HCEC 1CT (cell line): Measurements from ENCODE around the gene ENDOD1.
A peak's percentile ranks its signal among the peaks of the same experiment; 100 is the strongest.
"Not testable (repeated sequence)": the region's sequence is repeated elsewhere in the genome, so short reads cannot be mapped to it uniquely, and the experiment has no call there.

Source experiments
- DNase-seq: peaks from one replicate; pipeline ENCODE4 v3.0.0-alpha.2; 2017

Gene ENDOD1

GRCh38 chr11:95104121-95104830 is 14.6 kb downstream of the ENDOD1 start:
- DNase-seq: no peak

GRCh38 chr11:95104856-95105255 is 15.2 kb downstream of the ENDOD1 start:
- DNase-seq: no peak

- DNase-seq: no peak
Measured at GRCh38 chr11:95108159-95108611, 18.5 kb downstream of the ENDOD1 start.

- no peak for DNase-seq
Measured at GRCh38 chr11:95108671-95109551, 19.3 kb downstream of the ENDOD1 start.

- not testable (repeated sequence) for DNase-seq
Measured at GRCh38 chr11:95111471-95111870, 21.8 kb downstream of the ENDOD1 start.

GRCh38 chr11:95111923-95112540 is 22.4 kb downstream of the ENDOD1 start:
- no peak for DNase-seq

- no peak for DNase-seq
Measured at GRCh38 chr11:95115597-95115996, 26.0 kb downstream of the ENDOD1 start.

- no peak for DNase-seq
Measured at GRCh38 chr11:95119361-95120060, 29.9 kb downstream of the ENDOD1 start.

- DNase-seq: no peak
Measured at GRCh38 chr11:95121698-95122097, 32.1 kb downstream of the ENDOD1 start.

- DNase-seq: no peak
Measured at GRCh38 chr11:95123556-95123955, 33.9 kb downstream of the ENDOD1 start.

- DNase-seq: no peak
Measured at GRCh38 chr11:95128602-95129001, 39.0 kb downstream of the ENDOD1 start.

GRCh38 chr11:95132956-95133355 is 43.3 kb downstream of the ENDOD1 start:
- no peak for DNase-seq

- peak; percentile 84 for DNase-seq
Measured at GRCh38 chr11:95134491-95134890, 44.8 kb downstream of the ENDOD1 start.

GRCh38 chr11:95135155-95135554 is 45.5 kb downstream of the ENDOD1 start:
- DNase-seq: no peak

- DNase-seq: no peak
Measured at GRCh38 chr11:95135880-95136279, 46.2 kb downstream of the ENDOD1 start.

GRCh38 chr11:95136747-95137146 is 47.1 kb downstream of the ENDOD1 start:
- not testable (repeated sequence) for DNase-seq

- no peak for DNase-seq
Measured at GRCh38 chr11:95137299-95137698, 47.7 kb downstream of the ENDOD1 start.

GRCh38 chr11:95138448-95138847 is 48.8 kb downstream of the ENDOD1 start:
- peak; percentile 42 for DNase-seq

GRCh38 chr11:95140397-95141033 is 50.9 kb downstream of the ENDOD1 start:
- no peak for DNase-seq

- DNase-seq: no peak
Measured at GRCh38 chr11:95142431-95142830, 52.8 kb downstream of the ENDOD1 start.

GRCh38 chr11:95143106-95143681 is 53.5 kb downstream of the ENDOD1 start:
- DNase-seq: peak; percentile 19
